CD4-positive, alpha-beta T cell (primary cell): Measurements from ENCODE around the gene TMEM63A. TPM values are rescaled to one million over a fixed set of nuclear protein-coding genes. Genes with fewer than 3 reads are reported as not detected.
"Not testable (repeated sequence)": the region's sequence is repeated elsewhere in the genome, so short reads cannot be mapped to it uniquely, and the experiment has no call there.

Experiments used
- ATAC-seq: fragments of 200-7000 bp; cut with Tn5 transposase; one replicate; pipeline ENCODE4 v1.10.0; 2022; ENCODE audit warnings: mild to moderate bottlenecking; ENCODE audit not compliant: poor library complexity
- CTCF ChIA-PET: fragments of 350-600 bp; sonication (Branson Sonifier 250); formaldehyde crosslinking; loops from one replicate; lab custom pipeline; 2021; ENCODE audit warnings: antibody characterized with exemption, inconsistent platforms; lab: Charles Lee
- POLR2A ChIA-PET: fragments of 350-600 bp; sonication (Branson Sonifier 250); formaldehyde crosslinking; loops from one replicate; lab custom pipeline; 2021; ENCODE audit warnings: antibody characterized with exemption, inconsistent platforms; lab: Charles Lee
- DNase-seq, 14 experiments: peaks; one replicate each; pipeline ENCODE4 v3.0.0-alpha.2; 2013 to 2020; ENCODE audit warnings: mixed read lengths in 2 of 14
- H3K27ac ChIP-seq, 2 donors: one replicate each; pipeline versions ENCODE4 v1.5.1 to v1.7.0; 2013; ENCODE audit warnings: low read length in 2 of 2, low read depth in 1 of 2, mild to moderate bottlenecking in 1 of 2
- H3K27me3 ChIP-seq, 2 experiments: 1 replicate in 1 of 2; 2 replicates in 1 of 2; pipeline versions ENCODE4 v1.6.1 to v1.7.0; 2013; ENCODE audit warnings: low read length in 2 of 2, control low read depth in 1 of 2, mild to moderate bottlenecking in 1 of 2, moderate library complexity in 1 of 2; ENCODE audit not compliant: insufficient read depth in 2 of 2, control insufficient read depth in 1 of 2
- H3K36me3 ChIP-seq: one replicate; pipeline ENCODE4 v1.6.1; 2013; ENCODE audit warnings: low read length, control low read depth; ENCODE audit not compliant: insufficient read depth
- H3K4me1 ChIP-seq: one replicate; pipeline ENCODE4 v1.6.1; 2013; ENCODE audit warnings: low read length, control low read depth; ENCODE audit not compliant: insufficient read depth
- H3K4me3 ChIP-seq: one replicate; pipeline ENCODE4 v1.5.1; 2013; ENCODE audit warnings: mild to moderate bottlenecking, low read length, moderate library complexity
- H3K9me3 ChIP-seq, 2 experiments: 1 replicate in 1 of 2; 2 replicates in 1 of 2; pipeline versions ENCODE4 v1.6.1 to v1.7.0; 2013; ENCODE audit warnings: low read length in 2 of 2, mild to moderate bottlenecking in 2 of 2, control low read depth in 1 of 2, moderate library complexity in 1 of 2; ENCODE audit not compliant: control insufficient read depth in 1 of 2, insufficient read depth in 1 of 2
- H3K27ac Mint-ChIP-seq: one replicate; pipeline ENCODE4 v1.8.0; 2020; ENCODE audit warnings: mixed read lengths
- H3K27me3 Mint-ChIP-seq: one replicate; pipeline ENCODE4 v1.8.0; 2021; ENCODE audit warnings: mixed read lengths
- H3K36me3 Mint-ChIP-seq: one replicate; pipeline ENCODE4 v1.8.0; 2021; ENCODE audit warnings: low read depth, mixed read lengths
- H3K4me1 Mint-ChIP-seq: one replicate; pipeline ENCODE4 v1.8.0; 2021; ENCODE audit warnings: low read depth, mixed read lengths
- H3K4me3 Mint-ChIP-seq: one replicate; pipeline ENCODE4 v1.8.0; 2020; ENCODE audit warnings: mild to moderate bottlenecking, mixed read lengths
- H3K9me3 Mint-ChIP-seq: one replicate; pipeline ENCODE4 v1.8.0; 2020; ENCODE audit warnings: mixed read lengths
- CTCF ChIP-seq: fragments of 200-600 bp; IDR thresholded peaks from one replicate; pipeline ENCODE4 v1.8.0; 2022; ENCODE audit warnings: antibody characterized with exemption, mild to moderate bottlenecking
- intact Hi-C, 2 experiments: fragments of 100-400 bp; cut with DNase I in 1 of 2; cut with micrococcal nuclease in 1 of 2; formaldehyde crosslinking; loops; one replicate each; pipeline versions ENCODE4 v1.15.1 to v1.9.0; 2023 to 2025; cut with DNase I, micrococcal nuclease
- total RNA-seq, 174 experiments: library from RNA in 2 of 174; stranded (reverse) in 2 of 174; gene quantifications; one replicate each; pipeline ENCODE4 v1.2.3 and lab custom pipeline; 2021 to 2026

Gene TMEM63A
- total RNA-seq, 2 experiments from 2014 or later: 199 to 204 TPM

- Histone ChIP-seq H3K9me3 (no peaks in the 10 kb centered on the region), H3K4me1 (peaks cover 10% of the 10 kb centered on the region), H3K36me3 (no peaks in the 10 kb centered on the region), H3K4me3 (no peak overlapping the region), H3K27ac (no peak overlapping the region), H3K27me3 (no peaks in the 10 kb centered on the region)
- H3K4me3 Mint-ChIP-seq: peak overlapping the region; percentile 34
- POLR2A ChIA-PET: interaction anchor here (1.6 to 5.0 kb wide), 3 partner anchors 24 to 34 kb away, joined by 6 to 42 read pairs (median 8); partner anchors contain the start of gene SRP9
- no peaks in the 10 kb centered on the region for H3K4me1 Mint-ChIP-seq
- DNase-seq (no peak), ATAC-seq (no peak)
- no peak for TF ChIP-seq CTCF
- H3K36me3 Mint-ChIP-seq: no peaks in the 10 kb centered on the region
- no peaks in the 10 kb centered on the region for H3K27me3 Mint-ChIP-seq
- CTCF ChIA-PET: no interaction called here
- no peaks in the 10 kb centered on the region for H3K9me3 Mint-ChIP-seq
- intact Hi-C loops: no loop called here
- no peak overlapping the region for H3K27ac Mint-ChIP-seq
Measured at GRCh38 chr1:225811622-225812487, 70.3 kb downstream of the TMEM63A start.

GRCh38 chr1:225810579-225811538, 71.3 kb downstream of the TMEM63A start:
- H3K27me3 ChIP-seq, H3K36me3 ChIP-seq, H3K27me3 Mint-ChIP-seq, H3K4me1 ChIP-seq, H3K9me3 ChIP-seq, H3K36me3 Mint-ChIP-seq, ATAC-seq, intact Hi-C loops, H3K27ac Mint-ChIP-seq, H3K4me1 Mint-ChIP-seq, H3K9me3 Mint-ChIP-seq, H3K27ac ChIP-seq, DNase-seq: not testable (repeated sequence)
- ChIA-PET POLR2A (interaction anchor here (1.0 to 5.0 kb wide), 7 partner anchors 9 to 87 kb away, joined by 3 to 42 read pairs (median 6); partner anchors contain the start of genes SRP9 and TMEM63A), CTCF (interaction anchor here (1.2 kb wide), 1 partner anchor 33 kb away, joined by 4 read pairs; the partner anchor contains the start of gene SRP9)
- peak overlapping the region; percentile 86 for H3K4me3 Mint-ChIP-seq
- H3K4me3 ChIP-seq: peak overlapping the region; percentile 51

GRCh38 chr1:225809842-225810578, 72.2 kb downstream of the TMEM63A start, which contains the start of gene EPHX1:
TSS of gene EPHX1 (plus strand) at chr1:225810124. CDS start at chr1:225828730, 18,606 bp downstream.
- intact Hi-C loops: no loop called here
- Mint-ChIP-seq H3K4me1 (no peaks in the 10 kb centered on the region), H3K9me3 (no peaks in the 10 kb centered on the region), H3K36me3 (no peaks in the 10 kb centered on the region), H3K4me3 (peak within 1 kb of the TSS; percentile 87), H3K27me3 (no peaks in the 10 kb centered on the region), H3K27ac (no peak within 1 kb of the TSS)
- Histone ChIP-seq H3K4me1 (peaks cover 10% of the 10 kb centered on the region), H3K36me3 (no peaks in the 10 kb centered on the region), H3K27ac (no peak within 1 kb of the TSS), H3K9me3 (no peaks in the 10 kb centered on the region), H3K27me3 (no peaks in the 10 kb centered on the region), H3K4me3 (peak within 1 kb of the TSS; percentile 51)
- peak; percentile 26 to 75 (median 56) for DNase-seq
- peak; percentile 84 for ATAC-seq
- no peak for TF ChIP-seq CTCF
- ChIA-PET CTCF (interaction anchor here (1.2 kb wide), 1 partner anchor 32 kb away, joined by 4 read pairs; the partner anchor contains the start of gene SRP9), POLR2A (interaction anchor here (0.6 to 5.0 kb wide), 7 partner anchors 8 to 233 kb away, joined by 3 to 42 read pairs (median 3); partner anchors contain the start of genes SRP9 and TMEM63A)
